HepG2 (cell line): ENCODE data around the gene PDLIM4. TPM values are rescaled to one million over a fixed set of nuclear protein-coding genes. Genes with fewer than 3 reads are reported as not detected.

Experiments used
- ATAC-seq: fragments of 200-7000 bp; cut with Tn5 transposase; 3 replicates; pipeline ENCODE4 v1.9.1; 2020; ENCODE audit warnings: mild to moderate bottlenecking, moderate library complexity
- BruUV-seq: library from RNA; stranded (reverse); fragments of 400-500 nt; replicated peaks from 2 replicates; lab custom pipeline; 2021; lab: Mats Ljungman, UMichigan
- CTCF ChIA-PET: fragments of 300-600 bp; formaldehyde crosslinking; extraction: SDS; loops from one replicate; lab custom pipeline; 2021; ENCODE audit warnings: low total read pairs, inconsistent platforms, low intra/inter-chr PET ratio; lab: Yijun Ruan, JAX
- POLR2A ChIA-PET: fragments of 350-600 bp; sonication (Branson Sonifier 250); formaldehyde crosslinking; loops from one replicate; lab custom pipeline; 2020; ENCODE audit warnings: antibody characterized with exemption, inconsistent platforms; lab: Yijun Ruan, JAX
- DNase-seq: peaks from one replicate; pipeline ENCODE4 v3.0.0-alpha.2; 2015; ENCODE audit warnings: low spot score
- FAIRE-seq: peaks from 3 replicates; lab custom pipeline; 2011; peaks lifted over from hg19 to GRCh38; lab: Jason Lieb, UNC
- H2AFZ ChIP-seq: one replicate; pipeline ENCODE4 v1.6.1; 2011; ENCODE audit warnings: low read length, inconsistent platforms
- H3K27ac ChIP-seq: fragments of 300-600 bp; 3 replicates; pipeline ENCODE4 v1.8.0; 2011; ENCODE audit warnings: mixed run types, mild to moderate bottlenecking, mixed read lengths, low read length, inconsistent platforms; ENCODE audit not compliant: insufficient read depth; ENCODE audit errors: extremely low read length
- H3K27me3 ChIP-seq, 2 experiments: fragments of 200-600 bp in 1 of 2; 2 replicates in 1 of 2; 3 replicates in 1 of 2; pipeline versions ENCODE4 v1.6.0 to v1.8.0; 2011; ENCODE audit warnings: low read length in 2 of 2, mild to moderate bottlenecking in 2 of 2, moderate library complexity in 2 of 2, inconsistent platforms in 1 of 2; ENCODE audit not compliant: insufficient read depth in 2 of 2, control insufficient read depth in 1 of 2
- H3K36me3 ChIP-seq, 2 experiments: fragments of 200-600 bp in 1 of 2; replicated peaks in 1 of 2; 2 replicates in 1 of 2; 3 replicates in 1 of 2; pipeline versions ENCODE4 v1.5.1 to v1.8.0; 2011; ENCODE audit warnings: low read length in 2 of 2, inconsistent platforms in 1 of 2; ENCODE audit not compliant: insufficient read depth in 2 of 2, control insufficient read depth in 1 of 2
- H3K4me1 ChIP-seq: 2 replicates; pipeline ENCODE4 v1.5.1; 2012; ENCODE audit warnings: low read length, inconsistent platforms; ENCODE audit not compliant: insufficient read depth
- H3K4me2 ChIP-seq: 2 replicates; pipeline ENCODE4 v1.6.0; 2011; ENCODE audit warnings: low read depth, low read length, inconsistent platforms
- H3K4me3 ChIP-seq, 3 experiments: fragments of 200-600 bp in 1 of 3; sonication (generic), shearing (Covaris generic) in 1 of 3; replicated peaks in 1 of 3; 2 replicates each; pipeline ENCODE4 v1.5.1; 2011 to 2016; ENCODE audit warnings: low read length in 3 of 3, inconsistent platforms in 2 of 3, low read depth in 2 of 3, mild to moderate bottlenecking in 2 of 3, control low read depth in 1 of 3, mixed read lengths in 1 of 3; ENCODE audit not compliant: insufficient read depth in 1 of 3
- H3K79me2 ChIP-seq: one replicate; pipeline ENCODE4 v1.6.1; 2011; ENCODE audit warnings: low read length, inconsistent platforms; ENCODE audit not compliant: insufficient read depth
- H3K9ac ChIP-seq: 2 replicates; pipeline ENCODE4 v1.6.0; 2011; ENCODE audit warnings: mild to moderate bottlenecking, low read depth, low read length, inconsistent platforms; ENCODE audit not compliant: insufficient read depth
- H3K9me3 ChIP-seq: 2 replicates; pipeline ENCODE4 v1.5.1; 2012; ENCODE audit warnings: mild to moderate bottlenecking, low read length
- H4K20me1 ChIP-seq: 2 replicates; pipeline ENCODE4 v1.6.0; 2011; ENCODE audit warnings: inconsistent platforms, mild to moderate bottlenecking, low read length, moderate library complexity; ENCODE audit not compliant: insufficient read depth
- GATAD2A ChIP-seq: IDR thresholded peaks from 2 replicates; pipeline ENCODE4 v1.6.1; 2016
- KDM3A ChIP-seq: IDR thresholded peaks from 2 replicates; pipeline ENCODE4 v1.6.1; 2018; ENCODE audit warnings: low read depth, missing compliant biosample characterization
- KDM5B ChIP-seq: sonication (generic); formaldehyde crosslinking; IDR thresholded peaks from 2 replicates; pipeline ENCODE4 v1.4.0; 2020; ENCODE audit warnings: missing genetic modification reagents, mild to moderate bottlenecking, borderline replicate concordance
- MAFG ChIP-seq: sonication (generic); formaldehyde crosslinking; IDR thresholded peaks from 2 replicates; pipeline ENCODE4 v1.5.1; 2020; ENCODE audit warnings: mild to moderate bottlenecking, missing genetic modification reagents
- RAD21 ChIP-seq: fragments of 450-650 bp; formaldehyde crosslinking; IDR thresholded peaks from 2 replicates; pipeline ENCODE4 v1.5.0; 2020; ENCODE audit warnings: mild to moderate bottlenecking
- SMARCE1 ChIP-seq: fragments of 450-650 bp; IDR thresholded peaks from 2 replicates; pipeline ENCODE4 v1.6.1; 2017; ENCODE audit warnings: borderline replicate concordance
- ZNF274 ChIP-seq: sonication (generic); formaldehyde crosslinking; IDR thresholded peaks from 2 replicates; pipeline ENCODE4 v1.5.1; 2020; ENCODE audit warnings: mild to moderate bottlenecking, missing genetic modification reagents
- ZNF530 ChIP-seq: sonication (generic); formaldehyde crosslinking; IDR thresholded peaks from 2 replicates; pipeline ENCODE4 v1.5.0; 2020; ENCODE audit warnings: low read depth, mild to moderate bottlenecking, missing genetic modification reagents
- ZNF564 ChIP-seq: sonication (generic); formaldehyde crosslinking; IDR thresholded peaks from 2 replicates; pipeline ENCODE4 v1.8.1; 2023; ENCODE audit warnings: mild to moderate bottlenecking, missing genetic modification reagents
- ZNF674 ChIP-seq: sonication (generic); formaldehyde crosslinking; IDR thresholded peaks from 2 replicates; pipeline ENCODE4 v1.5.0; 2020; ENCODE audit warnings: low read depth, mild to moderate bottlenecking, missing genetic modification reagents
- ZNF746 ChIP-seq: sonication (generic); formaldehyde crosslinking; IDR thresholded peaks from 2 replicates; pipeline ENCODE4 v1.8.0; 2022; ENCODE audit warnings: mild to moderate bottlenecking, missing genetic modification reagents
- ZSCAN21 ChIP-seq: sonication (generic); formaldehyde crosslinking; IDR thresholded peaks from 2 replicates; pipeline ENCODE4 v1.8.0; 2022; ENCODE audit warnings: mild to moderate bottlenecking, missing genetic modification reagents, moderate library complexity, borderline replicate concordance
- WGBS: methylation state at CpG from one replicate; pipeline ENCODE4 v1.1.6; 2017; ENCODE audit warnings: low lambda C conversion rate; 5-methylcytosine and 5-hydroxymethylcytosine counted together
- in situ Hi-C: cut with HindIII; loops from 2 replicates; pipeline ENCODE4 v1.10.0; 2017; ENCODE audit warnings: low pct_unique_long_range_greater_than_20kb; ENCODE audit not compliant: extremely low pct_ligation_motif_present
- intact Hi-C: fragments of 100-400 bp; cut with micrococcal nuclease; formaldehyde crosslinking; loops from one replicate; pipeline ENCODE4 v1.10.0; 2022; ENCODE audit not compliant: unreplicated experiment
- polyA plus RNA-seq, 8 experiments: library from polyadenylated mRNA; depleted of rRNA in 3 of 8; stranded (reverse) in 7 of 8; unstranded in 1 of 8; fragments of >200 nt; fragmentation: Illumina TruSeq in 4 of 8; extraction: Trizol in 4 of 8; gene quantifications; 2 replicates each; pipeline versions ENCODE4 v1.2.1 to v1.2.3, GENCODE V29; 2011 to 2016; ENCODE audit warnings: low read depth in 4 of 8, missing spikeins in 1 of 8, mixed read lengths in 1 of 8; ENCODE audit not compliant: insufficient read depth in 1 of 8
- total RNA-seq, 5 experiments: library from RNA; depleted of rRNA; stranded (reverse); fragments of >200 nt; fragmentation: Illumina TruSeq; extraction: Trizol; gene quantifications; 2 replicates each; pipeline ENCODE4 v1.2.3, GENCODE V29; 2016; ENCODE audit warnings: low read depth in 1 of 5
- TF ChIP-seq, protein P1 (sequence below): sonication (generic); formaldehyde crosslinking; IDR thresholded peaks from 2 replicates; pipeline ENCODE4 v1.4.0; 2020; ENCODE audit warnings: missing genetic modification reagents
- TF ChIP-seq, protein P2 (sequence below): sonication (generic); formaldehyde crosslinking; IDR thresholded peaks from 2 replicates; pipeline ENCODE4 v1.4.0; 2020; ENCODE audit warnings: missing genetic modification reagents

Gene PDLIM4
- total and polyA plus RNA-seq, 2 of the 13 experiments (the other 11 are each of a cell fraction or from before 2014, with no cell fraction given) = 1.1 to 2.3 TPM

DNA sequence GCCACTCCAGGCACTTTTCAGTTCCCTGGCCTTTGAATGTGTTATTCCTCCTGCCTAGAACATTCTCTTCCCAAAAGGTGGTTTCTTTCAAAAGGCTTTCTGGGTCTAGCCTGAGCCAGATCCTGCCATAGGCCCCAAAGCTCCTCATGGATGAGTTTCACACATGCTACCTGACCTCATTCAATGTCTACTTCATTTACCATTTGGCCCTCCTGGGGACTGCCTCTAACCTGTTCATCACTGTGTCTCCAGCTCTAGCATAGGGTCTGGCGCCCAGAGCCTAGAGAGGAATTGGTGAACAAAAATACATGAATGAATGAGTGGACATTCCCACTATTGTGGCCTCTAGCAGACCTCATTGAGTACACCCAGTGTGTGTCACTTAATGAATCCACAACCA lies 24.4 kb upstream of the PDLIM4 start:
- Histone ChIP-seq H2AFZ (no peak overlapping the region), H3K4me1 (peaks cover 8% of the 10 kb centered on the region), H3K4me2 (no peak overlapping the region), H3K27ac (no peak overlapping the region), H3K36me3 (no peaks in the 10 kb centered on the region), H4K20me1 (no peaks in the 10 kb centered on the region), H3K4me3 (no peak overlapping the region), H3K9me3 (no peaks in the 10 kb centered on the region), H3K27me3 (peaks cover 0 to 6% of the 10 kb centered on the region in 2 experiments; a peak in 3 of 5 replicates), H3K9ac (no peak overlapping the region), H3K79me2 (no peaks in the 10 kb centered on the region)
- intact Hi-C loops (no loop called here), in situ Hi-C loops (no loop called here)
- FAIRE-seq (no peak), ATAC-seq (no peak), DNase-seq (no peak)
- ChIA-PET CTCF (no interaction called here), POLR2A (no interaction called here)
- WGBS = 60% methylated on average over 1 of the region's 1 CpG
- TF ChIP-seq SMARCE1 = no peak
- TF ChIP-seq ZNF746 = no peak
- no peak for TF ChIP-seq MAFG (CRISPR knock-in tag)
- no TSS peak for BruUV-seq

DNA sequence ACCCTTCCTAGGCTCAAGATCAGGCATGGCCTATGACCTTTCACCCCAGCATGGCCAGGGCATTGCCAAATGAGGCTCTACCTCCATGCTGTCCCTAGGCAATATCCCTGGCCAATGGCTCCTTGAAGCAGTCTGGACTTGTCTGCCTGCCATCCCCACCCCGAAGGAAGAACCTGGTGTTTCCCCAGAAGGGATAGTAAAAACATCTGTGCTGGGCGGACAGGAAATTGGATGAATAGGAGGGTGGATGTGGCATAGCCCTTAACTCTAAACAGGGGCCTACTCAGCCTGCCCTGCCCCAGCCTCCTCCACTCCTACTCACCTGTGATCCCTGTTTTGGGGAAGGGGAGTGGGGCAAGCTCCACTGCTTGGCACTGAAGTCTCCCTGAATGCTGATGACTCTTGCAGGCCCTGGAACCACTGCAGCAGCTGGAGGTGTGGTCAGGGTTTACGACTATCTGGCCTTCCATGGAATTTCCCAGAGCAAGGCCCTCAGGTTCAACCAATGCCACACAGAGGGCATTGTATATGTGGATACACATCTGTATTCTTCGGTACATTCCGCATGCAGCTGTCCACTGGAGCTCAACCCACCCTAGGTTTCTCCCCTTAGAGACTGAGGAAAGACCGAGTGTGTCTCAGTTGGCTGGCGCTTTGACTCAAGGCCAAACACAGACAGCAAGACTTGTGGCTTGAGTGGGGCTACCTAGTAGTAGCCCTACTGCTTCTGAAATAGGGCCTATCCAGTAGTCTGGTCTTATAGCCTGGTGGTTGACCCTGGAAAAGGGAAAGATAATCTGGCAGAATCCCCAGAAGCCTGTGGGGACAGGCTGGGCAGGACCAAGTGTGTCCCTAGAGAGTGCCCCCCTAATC lies 23.4 kb upstream of the PDLIM4 start:
- H3K36me3 ChIP-seq = no peaks in the 10 kb centered on the region
- ATAC-seq (no peak), FAIRE-seq (no peak), DNase-seq (no peak)
- WGBS = 64% methylated on average over 6 of the region's 7 CpGs
- H3K4me2 ChIP-seq = no peak overlapping the region
- POLR2A ChIA-PET = no interaction called here
- peaks cover 0 to 6% of the 10 kb centered on the region in 2 experiments; a peak in 3 of 5 replicates for H3K27me3 ChIP-seq
- in situ Hi-C loops = no loop called here
- no TSS peak for BruUV-seq
- H2AFZ ChIP-seq = no peak overlapping the region
- H3K4me1 ChIP-seq = peaks cover 1% of the 10 kb centered on the region
- H3K27ac ChIP-seq = no peak overlapping the region
- no peaks in the 10 kb centered on the region for H3K79me2 ChIP-seq
- intact Hi-C loops = no loop called here
- TF ChIP-seq KDM5B (CRISPR knock-in tag) (no peak), GATAD2A (CRISPR knock-in tag) (no peak), ZNF674 (CRISPR knock-in tag) (no peak), ZNF530 (no peak), ZNF564 (CRISPR knock-in tag) (no peak), ZNF274 (no peak), RAD21 (CRISPR knock-in tag) (no peak), KDM3A (CRISPR knock-in tag) (no peak), ZSCAN21 (no peak)
- TF ChIP-seq, protein P1, sequence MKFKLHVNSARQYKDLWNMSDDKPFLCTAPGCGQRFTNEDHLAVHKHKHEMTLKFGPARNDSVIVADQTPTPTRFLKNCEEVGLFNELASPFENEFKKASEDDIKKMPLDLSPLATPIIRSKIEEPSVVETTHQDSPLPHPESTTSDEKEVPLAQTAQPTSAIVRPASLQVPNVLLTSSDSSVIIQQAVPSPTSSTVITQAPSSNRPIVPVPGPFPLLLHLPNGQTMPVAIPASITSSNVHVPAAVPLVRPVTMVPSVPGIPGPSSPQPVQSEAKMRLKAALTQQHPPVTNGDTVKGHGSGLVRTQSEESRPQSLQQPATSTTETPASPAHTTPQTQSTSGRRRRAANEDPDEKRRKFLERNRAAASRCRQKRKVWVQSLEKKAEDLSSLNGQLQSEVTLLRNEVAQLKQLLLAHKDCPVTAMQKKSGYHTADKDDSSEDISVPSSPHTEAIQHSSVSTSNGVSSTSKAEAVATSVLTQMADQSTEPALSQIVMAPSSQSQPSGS (CRISPR knock-in tag) = no peak
- TF ChIP-seq, protein P2, sequence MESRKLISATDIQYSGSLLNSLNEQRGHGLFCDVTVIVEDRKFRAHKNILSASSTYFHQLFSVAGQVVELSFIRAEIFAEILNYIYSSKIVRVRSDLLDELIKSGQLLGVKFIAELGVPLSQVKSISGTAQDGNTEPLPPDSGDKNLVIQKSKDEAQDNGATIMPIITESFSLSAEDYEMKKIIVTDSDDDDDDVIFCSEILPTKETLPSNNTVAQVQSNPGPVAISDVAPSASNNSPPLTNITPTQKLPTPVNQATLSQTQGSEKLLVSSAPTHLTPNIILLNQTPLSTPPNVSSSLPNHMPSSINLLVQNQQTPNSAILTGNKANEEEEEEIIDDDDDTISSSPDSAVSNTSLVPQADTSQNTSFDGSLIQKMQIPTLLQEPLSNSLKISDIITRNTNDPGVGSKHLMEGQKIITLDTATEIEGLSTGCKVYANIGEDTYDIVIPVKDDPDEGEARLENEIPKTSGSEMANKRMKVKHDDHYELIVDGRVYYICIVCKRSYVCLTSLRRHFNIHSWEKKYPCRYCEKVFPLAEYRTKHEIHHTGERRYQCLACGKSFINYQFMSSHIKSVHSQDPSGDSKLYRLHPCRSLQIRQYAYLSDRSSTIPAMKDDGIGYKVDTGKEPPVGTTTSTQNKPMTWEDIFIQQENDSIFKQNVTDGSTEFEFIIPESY = no peak
- CTCF ChIA-PET = no interaction called here
- H3K4me3 ChIP-seq = no peak overlapping the region
- no peaks in the 10 kb centered on the region for H3K9me3 ChIP-seq
- H3K9ac ChIP-seq = no peak overlapping the region
- H4K20me1 ChIP-seq = no peaks in the 10 kb centered on the region
